H1 (cell line): ENCODE results near the gene INVS. TPM values are rescaled to one million over a fixed set of nuclear protein-coding genes. Genes with fewer than 3 reads are reported as not detected.

Experiments used
- CHD1 ChIP-seq: IDR thresholded peaks from 2 replicates; pipeline ENCODE4 v1.6.1; 2012; ENCODE audit warnings: low read depth, low read length, improper control_type of control experiment
- KDM1A ChIP-seq: fragments of 200-600, 300-600 bp; sonication (generic); IDR thresholded peaks from 2 replicates; pipeline ENCODE4 v1.7.1; 2016; ENCODE audit warnings: mild to moderate bottlenecking, low read length, borderline replicate concordance
- NANOG ChIP-seq: IDR thresholded peaks from 2 replicates; pipeline ENCODE4 v1.6.1; 2011; ENCODE audit warnings: low read length, low read depth, mild to moderate bottlenecking, inconsistent platforms; ENCODE audit not compliant: insufficient read depth, poor library complexity, severe bottlenecking
- SAP30 ChIP-seq: fragments of 300-600 bp; sonication (generic); IDR thresholded peaks from 2 replicates; pipeline ENCODE4 v1.7.1; 2012; ENCODE audit warnings: low read length, moderate library complexity, mild to moderate bottlenecking, inconsistent platforms; ENCODE audit not compliant: insufficient read depth, insufficient replicate concordance
- SIN3A ChIP-seq, 2 experiments: IDR thresholded peaks in 1 of 2; conservative IDR thresholded peaks in 1 of 2; 2 replicates each; pipeline ENCODE4 v1.6.1; 2011 to 2012; ENCODE audit warnings: low read length in 2 of 2, improper control_type of control experiment in 1 of 2, low read depth in 1 of 2, mild to moderate bottlenecking in 1 of 2
- TAF1 ChIP-seq: IDR thresholded peaks from 2 replicates; pipeline ENCODE4 v1.6.1; 2011; ENCODE audit warnings: mild to moderate bottlenecking, low read depth, low read length
- TBP ChIP-seq: IDR thresholded peaks from 2 replicates; pipeline ENCODE4 v1.6.1; 2011; ENCODE audit warnings: low read depth, low read length, improper control_type of control experiment
- polyA plus RNA-seq, 7 experiments: library from polyadenylated mRNA; depleted of rRNA in 3 of 7; stranded (reverse) in 5 of 7; unstranded in 2 of 7; fragments of >200 nt in 5 of 7; fragments of 200-250 nt in 2 of 7; gene quantifications; 1 replicate in 5 of 7; 2 replicates in 1 of 7; 4 replicates in 1 of 7; pipeline versions ENCODE4 v1.2.1 to v1.2.3, GENCODE V29; 2011 to 2013; ENCODE audit warnings: missing spikeins in 2 of 7, mixed read lengths in 2 of 7
- total RNA-seq: library from RNA; stranded (reverse); fragmentation: NEBNext Ultra II Directional; extraction: Animal tissue kit (Norgen Biotek cat#: 25700); gene quantifications from 2 replicates; pipeline ENCODE4 v1.2.1, GENCODE V29; 2021
- TF ChIP-seq, protein P1 (sequence below): IDR thresholded peaks from 2 replicates; pipeline ENCODE4 v1.6.1; 2011; ENCODE audit warnings: low read length, improper control_type of control experiment

The INVS gene
- total and polyA plus RNA-seq, 2 of the 8 experiments (the other 6 are each of a cell fraction or from before 2014, with no cell fraction given), result 4.1 to 6.9 TPM

DNA sequence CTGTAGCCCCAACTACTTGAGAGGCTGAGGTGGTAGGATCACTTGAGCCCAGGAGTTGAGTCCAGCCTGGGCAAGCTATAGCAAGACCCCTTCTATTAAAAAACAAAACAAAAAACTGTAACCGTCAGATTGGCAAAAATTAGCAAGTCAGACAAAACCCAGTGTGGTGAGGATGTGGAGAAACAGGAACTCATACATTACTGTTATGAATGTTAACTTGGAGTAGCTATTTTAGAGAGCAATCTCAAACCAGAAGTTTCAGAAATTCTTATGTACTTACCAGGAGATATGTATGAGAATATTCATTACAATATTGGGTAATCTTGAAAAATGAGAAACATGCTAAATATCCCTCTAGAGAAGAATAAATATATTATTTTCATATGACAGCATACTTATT, 120.3 kb downstream of the INVS start (continued):
- TF ChIP-seq TAF1, result no peak
- no peak for TF ChIP-seq SIN3A (conservative IDR thresholded peaks at IDR 0.05 in 1 of 2, IDR thresholded peaks at IDR 0.05 in 1 of 2; ENCODE audit: low read depth in 1 of 2, low read length in 2 of 2)
- no peak for TF ChIP-seq NANOG
- no peak for TF ChIP-seq KDM1A
- TF ChIP-seq, protein P1, sequence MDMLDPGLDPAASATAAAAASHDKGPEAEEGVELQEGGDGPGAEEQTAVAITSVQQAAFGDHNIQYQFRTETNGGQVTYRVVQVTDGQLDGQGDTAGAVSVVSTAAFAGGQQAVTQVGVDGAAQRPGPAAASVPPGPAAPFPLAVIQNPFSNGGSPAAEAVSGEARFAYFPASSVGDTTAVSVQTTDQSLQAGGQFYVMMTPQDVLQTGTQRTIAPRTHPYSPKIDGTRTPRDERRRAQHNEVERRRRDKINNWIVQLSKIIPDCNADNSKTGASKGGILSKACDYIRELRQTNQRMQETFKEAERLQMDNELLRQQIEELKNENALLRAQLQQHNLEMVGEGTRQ, result no peak
- no peak for TF ChIP-seq TBP
- TF ChIP-seq CHD1, result no peak
- no peak for TF ChIP-seq SAP30
